A673 (cell line): Measurements from ENCODE around the gene OR10G2. TPM values are rescaled to one million over a fixed set of nuclear protein-coding genes. Genes with fewer than 3 reads are reported as not detected.

Source experiments
- BruUV-seq: library from RNA; stranded (reverse); fragments of 400-500 nt; replicated peaks from 2 replicates; lab custom pipeline; 2021; lab: Mats Ljungman, UMichigan
- CTCF ChIA-PET: fragments of 300-600 bp; sonication (Branson Sonifier 250); formaldehyde crosslinking; loops from one replicate; lab custom pipeline; 2022; ENCODE audit warnings: antibody characterized with exemption; lab: Charles Lee
- POLR2A ChIA-PET: fragments of 300-600 bp; sonication (Branson Sonifier 250); formaldehyde crosslinking; loops from one replicate; lab custom pipeline; 2022; ENCODE audit warnings: antibody characterized with exemption; ENCODE audit not compliant: low non-redundant PET; lab: Charles Lee
- DNase-seq: peaks from one replicate; pipeline ENCODE4 v3.0.0-alpha.2; 2015; ENCODE audit warnings: low spot score
- H3K27ac ChIP-seq: fragments of 200-600 bp; sonication (generic); 2 replicates; pipeline ENCODE4 v1.5.1; 2016; ENCODE audit warnings: mixed run types, low read depth, mild to moderate bottlenecking, mixed read lengths, antibody characterized with exemption, low read length; ENCODE audit not compliant: poor library complexity, severe bottlenecking
- H3K27me3 ChIP-seq: fragments of 200-600 bp; sonication (generic); replicated peaks from 2 replicates; pipeline ENCODE4 v1.6.1; 2017; ENCODE audit warnings: mixed run types, low read depth, mild to moderate bottlenecking, mixed read lengths, antibody characterized with exemption, low read length; ENCODE audit not compliant: insufficient read depth, poor library complexity
- H3K36me3 ChIP-seq: fragments of 200-600 bp; sonication (generic); 2 replicates; pipeline ENCODE4 v1.6.1; 2016; ENCODE audit warnings: mixed run types, mild to moderate bottlenecking, mixed read lengths, antibody characterized with exemption, low read length; ENCODE audit not compliant: insufficient read depth, poor library complexity, severe bottlenecking
- H3K4me1 ChIP-seq: fragments of 200-600 bp; sonication (generic); 2 replicates; pipeline ENCODE4 v1.6.1; 2017; ENCODE audit warnings: mixed run types, mild to moderate bottlenecking, mixed read lengths, antibody characterized with exemption, low read length; ENCODE audit not compliant: insufficient read depth, poor library complexity, severe bottlenecking
- H3K4me3 ChIP-seq: fragments of 200-600 bp; sonication (generic); 2 replicates; pipeline ENCODE4 v1.5.1; 2016; ENCODE audit warnings: low read depth, mixed run types, mild to moderate bottlenecking, mixed read lengths, low read length; ENCODE audit not compliant: poor library complexity, severe bottlenecking
- H3K9me3 ChIP-seq: fragments of 200-600 bp; sonication (generic); 2 replicates; pipeline ENCODE4 v1.6.1; 2016; ENCODE audit warnings: mixed run types, low read depth, mild to moderate bottlenecking, mixed read lengths, antibody characterized with exemption, low read length; ENCODE audit not compliant: poor library complexity, severe bottlenecking
- EZH2 ChIP-seq: fragments of 200-600 bp; sonication (generic); IDR thresholded peaks from 2 replicates; pipeline ENCODE4 v1.6.1; 2017; ENCODE audit warnings: borderline replicate concordance, low read depth, mild to moderate bottlenecking, mixed read lengths, antibody characterized with exemption, low read length; ENCODE audit not compliant: poor library complexity, severe bottlenecking
- intact Hi-C: fragments of 100-400 bp; cut with micrococcal nuclease; formaldehyde crosslinking; loops from one replicate; pipeline ENCODE4 v1.10.0; 2022; ENCODE audit not compliant: unreplicated experiment
- total RNA-seq: library from RNA; stranded (reverse); gene quantifications from 2 replicates; pipeline ENCODE4 v1.2.3, GENCODE V29; 2021
- TF ChIP-seq, protein P1 (sequence below): fragments of 300-800, 200-600 bp; sonication (generic); conservative IDR thresholded peaks from 2 replicates; pipeline ENCODE4 v1.5.1; 2017; ENCODE audit warnings: low read depth, mild to moderate bottlenecking, antibody characterized with exemption, low read length, moderate library complexity, mixed read lengths

The OR10G2 gene
- total RNA-seq, 1 experiment from 2014 or later: 0.26 TPM

DNA sequence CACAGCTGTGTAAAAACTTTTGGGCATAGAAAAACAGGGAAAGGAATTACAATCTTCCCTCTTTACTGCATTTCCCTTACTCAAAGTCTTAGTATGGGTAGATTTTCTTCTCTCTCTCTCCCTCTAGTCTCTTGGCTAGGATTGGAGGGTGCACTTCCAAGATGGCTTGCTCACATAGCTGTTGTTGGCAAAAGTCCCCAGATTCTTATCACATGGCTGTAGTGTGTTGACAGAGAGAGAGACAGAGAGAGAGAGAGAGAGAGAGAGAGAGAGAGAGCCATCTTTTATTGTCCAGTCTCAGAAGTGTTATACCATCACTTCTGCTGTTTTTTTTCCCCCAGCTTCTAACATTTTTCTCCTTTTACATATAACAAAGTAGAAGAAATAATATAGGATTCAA is 12.6 kb upstream of the OR10G2 start:
- POLR2A ChIA-PET: interaction anchor here (0.7 kb wide), 2 partner anchors 99 to 1448 kb away, joined by 5 to 12 read pairs; partner anchors contain the start of genes ACIN1 and C14orf119
- intact Hi-C loops: no loop called here

DNA sequence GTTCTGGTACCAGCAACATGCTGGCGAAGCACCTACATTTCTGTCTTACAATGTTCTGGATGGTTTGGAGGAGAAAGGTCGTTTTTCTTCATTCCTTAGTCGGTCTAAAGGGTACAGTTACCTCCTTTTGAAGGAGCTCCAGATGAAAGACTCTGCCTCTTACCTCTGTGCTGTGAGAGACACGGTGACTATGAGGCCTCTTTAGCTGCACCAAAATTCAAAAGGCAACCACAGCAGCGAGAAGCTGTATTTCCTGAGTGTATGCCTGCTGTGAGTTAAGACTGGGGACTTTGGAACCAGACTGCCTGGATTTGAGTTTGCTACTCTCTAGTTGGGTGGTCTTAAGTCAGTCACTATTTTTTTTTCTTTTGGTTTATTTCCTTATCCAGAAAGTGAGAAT is 8.7 kb upstream of the OR10G2 start:
- CTCF ChIA-PET: interaction anchor here (1.8 kb wide), 1 partner anchor 80 kb away, joined by 5 read pairs; no protein-coding TSS in a partner anchor
- intact Hi-C loops: no loop called here
- H3K4me3 ChIP-seq: peak overlapping the region; percentile 57
- no peak for DNase-seq
- H3K36me3 ChIP-seq: peaks cover 49% of the 10 kb centered on the region
- no peaks in the 10 kb centered on the region for H3K27me3 ChIP-seq
- BruUV-seq: no TSS peak
- TF ChIP-seq, protein P1, sequence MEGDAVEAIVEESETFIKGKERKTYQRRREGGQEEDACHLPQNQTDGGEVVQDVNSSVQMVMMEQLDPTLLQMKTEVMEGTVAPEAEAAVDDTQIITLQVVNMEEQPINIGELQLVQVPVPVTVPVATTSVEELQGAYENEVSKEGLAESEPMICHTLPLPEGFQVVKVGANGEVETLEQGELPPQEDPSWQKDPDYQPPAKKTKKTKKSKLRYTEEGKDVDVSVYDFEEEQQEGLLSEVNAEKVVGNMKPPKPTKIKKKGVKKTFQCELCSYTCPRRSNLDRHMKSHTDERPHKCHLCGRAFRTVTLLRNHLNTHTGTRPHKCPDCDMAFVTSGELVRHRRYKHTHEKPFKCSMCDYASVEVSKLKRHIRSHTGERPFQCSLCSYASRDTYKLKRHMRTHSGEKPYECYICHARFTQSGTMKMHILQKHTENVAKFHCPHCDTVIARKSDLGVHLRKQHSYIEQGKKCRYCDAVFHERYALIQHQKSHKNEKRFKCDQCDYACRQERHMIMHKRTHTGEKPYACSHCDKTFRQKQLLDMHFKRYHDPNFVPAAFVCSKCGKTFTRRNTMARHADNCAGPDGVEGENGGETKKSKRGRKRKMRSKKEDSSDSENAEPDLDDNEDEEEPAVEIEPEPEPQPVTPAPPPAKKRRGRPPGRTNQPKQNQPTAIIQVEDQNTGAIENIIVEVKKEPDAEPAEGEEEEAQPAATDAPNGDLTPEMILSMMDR: no peak
- TF ChIP-seq EZH2: no peak
- H3K27ac ChIP-seq: peak overlapping the region; percentile 84
- no peaks in the 10 kb centered on the region for H3K9me3 ChIP-seq
- POLR2A ChIA-PET: interaction anchor here (0.7 to 1.1 kb wide), 2 partner anchors 9 to 161 kb away, joined by 3 read pairs; no protein-coding TSS in a partner anchor
- H3K4me1 ChIP-seq: peaks cover 23% of the 10 kb centered on the region

More for the DNA sequence above, 12.6 kb upstream of the OR10G2 start:
- Histone ChIP-seq H3K4me1 (peaks cover 11% of the 10 kb centered on the region), H3K27ac (peak overlapping the region; percentile 100), H3K9me3 (no peaks in the 10 kb centered on the region), H3K36me3 (peaks cover 84% of the 10 kb centered on the region), H3K27me3 (no peaks in the 10 kb centered on the region), H3K4me3 (peak overlapping the region; percentile 10)
- TF ChIP-seq, protein P1: no peak
- no peak for TF ChIP-seq EZH2
- no TSS peak for BruUV-seq
- DNase-seq: peak; percentile 75
- CTCF ChIA-PET: interaction anchor here (0.6 kb wide), 1 partner anchor 9 kb away, joined by 6 read pairs; no protein-coding TSS in a partner anchor

DNA sequence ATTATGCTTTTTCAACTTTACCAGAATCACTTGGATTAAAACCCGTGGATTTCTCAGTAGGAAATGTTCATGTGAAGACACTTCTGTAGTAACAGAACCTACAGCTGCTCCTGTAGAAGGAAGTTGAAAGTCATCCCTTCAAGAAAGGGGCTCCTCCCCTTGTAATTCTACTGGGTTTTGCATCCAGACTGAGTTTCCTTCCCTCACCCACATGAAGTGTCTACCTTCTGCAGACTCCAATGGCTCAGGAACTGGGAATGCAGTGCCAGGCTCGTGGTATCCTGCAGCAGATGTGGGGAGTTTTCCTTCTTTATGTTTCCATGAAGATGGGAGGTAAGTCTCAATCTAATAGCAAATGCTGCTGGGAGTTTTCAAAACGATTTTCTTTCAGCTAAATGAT is 7.9 kb upstream of the OR10G2 start:
- H3K27me3 ChIP-seq: no peaks in the 10 kb centered on the region
- POLR2A ChIA-PET: interaction anchor here (0.7 to 1.1 kb wide), 2 partner anchors 9 to 1213 kb away, joined by 3 to 38 read pairs; no protein-coding TSS in a partner anchor
- intact Hi-C loops: no loop called here
- peak overlapping the region; percentile 57 for H3K4me3 ChIP-seq
- no TSS peak for BruUV-seq
- DNase-seq: peak; percentile 73
- peaks cover 42% of the 10 kb centered on the region for H3K36me3 ChIP-seq
- TF ChIP-seq EZH2: no peak
- TF ChIP-seq, protein P1: no peak
- peaks cover 23% of the 10 kb centered on the region for H3K4me1 ChIP-seq
- CTCF ChIA-PET: interaction anchor here (0.6 to 1.8 kb wide), 3 partner anchors 81 to 271 kb away, joined by 4 to 6 read pairs (median 5); no protein-coding TSS in a partner anchor
- H3K27ac ChIP-seq: peak overlapping the region; percentile 84
- no peaks in the 10 kb centered on the region for H3K9me3 ChIP-seq
